Fibroblast of gingiva (primary cell): ENCODE results near the gene PCSK2.

ENCODE experiments used
- DNase-seq: peaks from one replicate; pipeline ENCODE4 v3.0.0-alpha.2; 2011; ENCODE audit warnings: low read depth

The PCSK2 gene

GRCh38 chr20:17248224-17248623 lies 21.4 kb downstream of the PCSK2 start:
- no peak for DNase-seq

GRCh38 chr20:17262786-17263185 lies 35.9 kb downstream of the PCSK2 start:
- no peak for DNase-seq

GRCh38 chr20:17273717-17274116 lies 46.9 kb downstream of the PCSK2 start:
- no peak for DNase-seq

- no peak for DNase-seq
Measured at GRCh38 chr20:17276101-17276500, 49.3 kb downstream of the PCSK2 start.

GRCh38 chr20:17281478-17281877 lies 54.6 kb downstream of the PCSK2 start:
- DNase-seq: no peak

GRCh38 chr20:17282501-17282900 lies 55.7 kb downstream of the PCSK2 start:
- DNase-seq: no peak

GRCh38 chr20:17287503-17287902 lies 60.7 kb downstream of the PCSK2 start:
- no peak for DNase-seq

GRCh38 chr20:17287998-17288397 lies 61.2 kb downstream of the PCSK2 start:
- DNase-seq: no peak

- no peak for DNase-seq
Measured at GRCh38 chr20:17295151-17295726, 68.4 kb downstream of the PCSK2 start.

GRCh38 chr20:17295991-17296390 lies 69.2 kb downstream of the PCSK2 start:
- DNase-seq: no peak

GRCh38 chr20:17298171-17298570 lies 71.3 kb downstream of the PCSK2 start:
- DNase-seq: no peak

GRCh38 chr20:17298751-17299150 lies 71.9 kb downstream of the PCSK2 start:
- DNase-seq: no peak

GRCh38 chr20:17300113-17300512 lies 73.3 kb downstream of the PCSK2 start:
- DNase-seq: no peak

GRCh38 chr20:17304774-17305173 lies 77.9 kb downstream of the PCSK2 start:
- DNase-seq: no peak

- DNase-seq: no peak
Measured at GRCh38 chr20:17306427-17306826, 79.6 kb downstream of the PCSK2 start.

- DNase-seq: no peak
Measured at GRCh38 chr20:17314264-17314663, 87.4 kb downstream of the PCSK2 start.

GRCh38 chr20:17315407-17316231 lies 88.8 kb downstream of the PCSK2 start:
- no peak for DNase-seq

GRCh38 chr20:17316316-17317038 lies 89.6 kb downstream of the PCSK2 start:
- no peak for DNase-seq

GRCh38 chr20:17317341-17317740 lies 90.5 kb downstream of the PCSK2 start:
- DNase-seq: no peak

GRCh38 chr20:17320456-17320855 lies 93.6 kb downstream of the PCSK2 start:
- DNase-seq: no peak

- no peak for DNase-seq
Measured at GRCh38 chr20:17326096-17326495, 99.3 kb downstream of the PCSK2 start.

GRCh38 chr20:17327185-17328148 lies 100.6 kb downstream of the PCSK2 start:
- DNase-seq: no peak
